OCI-LY1 (cell line): ENCODE measurements around the gene APPBP2.

Source experiments
- CTCF ChIP-seq: fragments of 200-600 bp; sonication (generic), shearing (Covaris generic); IDR thresholded peaks from 2 replicates; pipeline ENCODE4 v1.5.1; 2017; ENCODE audit warnings: mild to moderate bottlenecking, antibody characterized with exemption, low read length, moderate library complexity, mixed read lengths
- EZH2 ChIP-seq: fragments of 200-600 bp; sonication (generic), shearing (Covaris generic); IDR thresholded peaks from 2 replicates; pipeline ENCODE4 v1.8.0; 2017; ENCODE audit warnings: borderline replicate concordance, mixed run types, mild to moderate bottlenecking, antibody characterized with exemption, low read length, moderate library complexity, mixed read lengths

- TF ChIP-seq CTCF (no peak), EZH2 (no peak)
These were observed 2.8 kb upstream of the APPBP2 start for GRCh38 chr17:60528828-60529227.
